HG03095 (cell line): ENCODE results near the gene DIP2C.
A peak's percentile ranks its signal among the peaks of the same experiment; 100 is the strongest.
"Not testable (repeated sequence)": the region's sequence is repeated elsewhere in the genome, so short reads cannot be mapped to it uniquely, and the experiment has no call there.

Experiments used
- ATAC-seq: cut with Tn5 transposase; IDR thresholded peaks from one replicate; pipeline ENCODE4 v1.9.1; 2021; ENCODE audit warnings: moderate library complexity; ENCODE audit not compliant: unreplicated experiment

The DIP2C gene

GRCh38 chr10:406976-407375 lies 282.5 kb downstream of the DIP2C start:
- no peak for ATAC-seq

GRCh38 chr10:405648-406047 lies 283.8 kb downstream of the DIP2C start:
- ATAC-seq, result no peak

- ATAC-seq, result no peak
Measured at GRCh38 chr10:404991-405390, 284.5 kb downstream of the DIP2C start.

GRCh38 chr10:404346-404745 lies 285.1 kb downstream of the DIP2C start:
- no peak for ATAC-seq

- ATAC-seq, result no peak
Measured at GRCh38 chr10:398954-399353, 290.5 kb downstream of the DIP2C start.

GRCh38 chr10:397321-398068 lies 292.0 kb downstream of the DIP2C start:
- ATAC-seq, result peak; percentile 55

GRCh38 chr10:396535-397220 lies 292.8 kb downstream of the DIP2C start:
- ATAC-seq, result no peak

- ATAC-seq, result no peak
Measured at GRCh38 chr10:396107-396506, 293.4 kb downstream of the DIP2C start.

GRCh38 chr10:395665-396064 lies 293.8 kb downstream of the DIP2C start:
- ATAC-seq, result no peak

- not testable (repeated sequence) for ATAC-seq
Measured at GRCh38 chr10:394439-395101, 294.9 kb downstream of the DIP2C start.

GRCh38 chr10:393787-394438 lies 295.6 kb downstream of the DIP2C start:
- no peak for ATAC-seq

- ATAC-seq, result no peak
Measured at GRCh38 chr10:393106-393745, 296.2 kb downstream of the DIP2C start.

- no peak for ATAC-seq
Measured at GRCh38 chr10:392705-393037, 296.8 kb downstream of the DIP2C start.

- ATAC-seq, result no peak
Measured at GRCh38 chr10:391847-392704, 297.4 kb downstream of the DIP2C start.

GRCh38 chr10:391305-391704 lies 298.2 kb downstream of the DIP2C start:
- ATAC-seq, result no peak

- no peak for ATAC-seq
Measured at GRCh38 chr10:390449-391100, 298.9 kb downstream of the DIP2C start.

GRCh38 chr10:389836-390448 lies 299.5 kb downstream of the DIP2C start:
- no peak for ATAC-seq

- ATAC-seq, result no peak
Measured at GRCh38 chr10:389261-389790, 300.1 kb downstream of the DIP2C start.

- ATAC-seq, result no peak
Measured at GRCh38 chr10:388661-389045, 300.8 kb downstream of the DIP2C start.
